Thoracic aorta (tissue), 2 donors: ENCODE results near the gene SSH3. TPM values are rescaled to one million over a fixed set of nuclear protein-coding genes. Genes with fewer than 3 reads are reported as not detected.

Source experiments
- ATAC-seq: fragments of 150-250 bp; one replicate; pipeline ENCODE4 v1.8.0; 2017; ENCODE audit warnings: low read depth; ENCODE audit not compliant: insufficient number of reproducible peaks, low FRiP score
- DNase-seq: peaks from one replicate; pipeline ENCODE4 v3.0.0-alpha.2; 2020; ENCODE audit warnings: low spot score
- H3K27ac ChIP-seq, 2 donors: fragments of 200-600 bp; sonication (generic); 1 replicate in 1 of 2; 2 replicates in 1 of 2; pipeline ENCODE4 v1.5.1; 2016; ENCODE audit warnings: mild to moderate bottlenecking in 2 of 2, moderate library complexity in 2 of 2
- H3K27me3 ChIP-seq: fragments of 200-600 bp; sonication (generic); replicated peaks from 2 replicates; pipeline ENCODE4 v1.6.0; 2016; ENCODE audit warnings: mild to moderate bottlenecking; ENCODE audit not compliant: insufficient read depth
- H3K36me3 ChIP-seq: fragments of 200-600 bp; sonication (generic); one replicate; pipeline ENCODE4 v1.5.1; 2016
- H3K4me1 ChIP-seq, 2 donors: fragments of 200-600 bp; sonication (generic); 1 replicate in 1 of 2; 2 replicates in 1 of 2; pipeline versions ENCODE4 v1.5.1 to v1.6.0; 2016; ENCODE audit warnings: low read depth in 2 of 2, mild to moderate bottlenecking in 1 of 2; ENCODE audit not compliant: control insufficient read depth in 1 of 2
- H3K4me3 ChIP-seq: fragments of 200-600 bp; sonication (generic); 2 replicates; pipeline ENCODE4 v1.5.1; 2016; ENCODE audit warnings: mild to moderate bottlenecking
- H3K9me3 ChIP-seq: fragments of 200-600 bp; sonication (generic); 2 replicates; pipeline ENCODE4 v1.5.1; 2016
- CTCF ChIP-seq: fragments of 200-600 bp; sonication (generic); IDR thresholded peaks from one replicate; pipeline ENCODE4 v1.5.1; 2019; ENCODE audit warnings: antibody characterized with exemption
- total RNA-seq, 2 donors: library from RNA; depleted of rRNA; stranded (reverse); fragments of >200 nt; gene quantifications; one replicate each; pipeline versions ENCODE4 v1.1.0 to v1.2.3, GENCODE V29; 2016

SSH3 gene
- total RNA-seq, 2 donors from 2014 or later: 39.4 to 59.0 TPM

GRCh38 chr11:67288452-67289225 is 14.7 kb upstream of the SSH3 start:
- Histone ChIP-seq H3K27me3 (no peaks in the 10 kb centered on the region), H3K27ac (peak overlapping the region; percentile 92 to 93), H3K4me3 (peak overlapping the region; percentile 97), H3K9me3 (no peaks in the 10 kb centered on the region), H3K36me3 (peaks cover 29% of the 10 kb centered on the region), H3K4me1 (peaks cover 15 to 49% of the 10 kb centered on the region in 2 donors)
- DNase-seq (peak; percentile 71), ATAC-seq (peak; percentile 70)
- no peak for TF ChIP-seq CTCF

GRCh38 chr11:67289226-67289650 is 14.1 kb upstream of the SSH3 start, which contains the start of gene ANKRD13D:
Gene ANKRD13D (plus strand): TSS chr11:67289303. CDS start chr11:67289461, 158 bp downstream.
- peaks cover 23% of the 10 kb centered on the region for H3K36me3 ChIP-seq

GRCh38 chr11:67289651-67290479 is 13.5 kb upstream of the SSH3 start:
- H3K4me3 ChIP-seq: peak overlapping the region; percentile 97
- DNase-seq (no peak), ATAC-seq (peak; percentile 11)
- no peaks in the 10 kb centered on the region for H3K9me3 ChIP-seq
- H3K27me3 ChIP-seq: no peaks in the 10 kb centered on the region
- peaks cover 17% of the 10 kb centered on the region for H3K36me3 ChIP-seq
- peaks cover 15 to 49% of the 10 kb centered on the region in 2 donors for H3K4me1 ChIP-seq
- TF ChIP-seq CTCF: no peak
- H3K27ac ChIP-seq: peak overlapping the region; percentile 17 to 45

More at GRCh38 chr11:67289226-67289650, 14.1 kb upstream of the SSH3 start, which contains the start of gene ANKRD13D:
- no peak for TF ChIP-seq CTCF
- Histone ChIP-seq H3K27ac (peak within 1 kb of the TSS; percentile 92 to 93), H3K4me3 (peak within 1 kb of the TSS; percentile 97), H3K4me1 (peaks cover 15 to 49% of the 10 kb centered on the region in 2 donors), H3K27me3 (no peaks in the 10 kb centered on the region), H3K9me3 (no peaks in the 10 kb centered on the region)
- DNase-seq (no peak), ATAC-seq (no peak)

- Histone ChIP-seq H3K4me1 (peaks cover 15 to 49% of the 10 kb centered on the region in 2 donors), H3K27ac (peak overlapping the region; percentile 17 to 41), H3K4me3 (no peak overlapping the region), H3K9me3 (no peaks in the 10 kb centered on the region), H3K27me3 (no peaks in the 10 kb centered on the region), H3K36me3 (peaks cover 11% of the 10 kb centered on the region)
- ATAC-seq (no peak), DNase-seq (no peak)
- TF ChIP-seq CTCF: no peak
Observed at GRCh38 chr11:67290801-67291200, 12.5 kb upstream of the SSH3 start.
